IMR-90 (cell line): Measurements from ENCODE around the gene ACTN2. TPM values are rescaled to one million over a fixed set of nuclear protein-coding genes. Genes with fewer than 3 reads are reported as not detected.

ENCODE experiments used
- ATAC-seq: fragments of 200-7000 bp; cut with Tn5 transposase; 2 replicates; pipeline ENCODE4 v1.9.1; 2020; ENCODE audit warnings: low read depth, mild to moderate bottlenecking, moderate library complexity
- BruUV-seq: library from RNA; stranded (reverse); fragments of 400-500 nt; replicated peaks from 2 replicates; lab custom pipeline; 2021; lab: Mats Ljungman, UMichigan
- CTCF ChIA-PET: fragments of 300-600 bp; formaldehyde crosslinking; extraction: SDS; loops from one replicate; lab custom pipeline; 2021; ENCODE audit warnings: antibody characterized with exemption; lab: Yijun Ruan, JAX
- POLR2A ChIA-PET: fragments of 300-600 bp; sonication (Branson Sonifier 250); formaldehyde crosslinking; loops from one replicate; lab custom pipeline; 2022; ENCODE audit warnings: antibody characterized with exemption; ENCODE audit not compliant: unreplicated experiment; lab: Charles Lee
- DNase-seq: peaks from one replicate; pipeline ENCODE4 v3.0.0; 2013
- H2AFZ ChIP-seq: replicated peaks from 2 replicates; pipeline ENCODE3; 2013; ENCODE audit warnings: low read length, mild to moderate bottlenecking; ENCODE audit not compliant: poor library complexity
- H2AK5ac ChIP-seq: 2 replicates; pipeline ENCODE4 v1.6.1; 2013; ENCODE audit warnings: low read depth, low read length, inconsistent platforms
- H2AK9ac ChIP-seq: replicated peaks from 2 replicates; pipeline ENCODE3; 2013; ENCODE audit warnings: mild to moderate bottlenecking, low read depth, low read length, moderate library complexity; ENCODE audit not compliant: poor library complexity
- H2BK120ac ChIP-seq: 2 replicates; pipeline ENCODE4 v1.6.1; 2013; ENCODE audit warnings: low read depth, low read length, inconsistent platforms
- H2BK15ac ChIP-seq: 3 replicates; pipeline ENCODE4 v1.6.1; 2013; ENCODE audit warnings: low read depth, low read length, inconsistent platforms
- H2BK20ac ChIP-seq: 2 replicates; pipeline ENCODE4 v1.6.1; 2013; ENCODE audit warnings: low read depth, mild to moderate bottlenecking, inconsistent platforms, low read length, moderate library complexity
- H2BK5ac ChIP-seq: 2 replicates; pipeline ENCODE4 v1.6.1; 2013; ENCODE audit warnings: mild to moderate bottlenecking, low read depth, low read length, inconsistent platforms; ENCODE audit not compliant: poor library complexity, severe bottlenecking
- H3K14ac ChIP-seq: replicated peaks from 2 replicates; pipeline ENCODE4 v1.6.1; 2013; ENCODE audit warnings: low read depth, low read length, inconsistent platforms
- H3K18ac ChIP-seq: 2 replicates; pipeline ENCODE4 v1.6.1; 2013; ENCODE audit warnings: low read depth, low read length, control low read depth
- H3K23ac ChIP-seq: 2 replicates; pipeline ENCODE4 v1.6.1; 2013; ENCODE audit warnings: low read depth, low read length, inconsistent platforms
- H3K27ac ChIP-seq: 2 replicates; pipeline ENCODE4 v1.5.1; 2013; ENCODE audit warnings: mild to moderate bottlenecking, control low read depth, low read length; ENCODE audit not compliant: insufficient read depth
- H3K27me3 ChIP-seq: 2 replicates; pipeline ENCODE4 v1.6.1; 2013; ENCODE audit warnings: low read length; ENCODE audit not compliant: control insufficient read depth, insufficient read depth
- H3K36me3 ChIP-seq: 2 replicates; pipeline ENCODE4 v1.6.1; 2013; ENCODE audit warnings: low read length, mixed read lengths; ENCODE audit not compliant: control insufficient read depth, insufficient read depth
- H3K4ac ChIP-seq: 2 replicates; pipeline ENCODE4 v1.6.1; 2013; ENCODE audit warnings: low read depth, low read length, inconsistent platforms
- H3K4me1 ChIP-seq: 2 replicates; pipeline ENCODE4 v1.6.1; 2013; ENCODE audit warnings: low read length, mixed read lengths; ENCODE audit not compliant: control insufficient read depth, insufficient read depth
- H3K4me2 ChIP-seq: 2 replicates; pipeline ENCODE4 v1.6.1; 2013; ENCODE audit warnings: low read depth, mild to moderate bottlenecking, control low read depth, low read length, moderate library complexity
- H3K4me3 ChIP-seq: 2 replicates; pipeline ENCODE4 v1.5.1; 2013; ENCODE audit warnings: low read depth, mild to moderate bottlenecking, control low read depth, low read length, moderate library complexity; ENCODE audit not compliant: insufficient read depth
- H3K56ac ChIP-seq: 2 replicates; pipeline ENCODE4 v1.6.1; 2013; ENCODE audit warnings: low read length, inconsistent platforms; ENCODE audit not compliant: insufficient read depth; ENCODE audit errors: extremely low read depth
- H3K79me1 ChIP-seq, 2 experiments: 2 replicates each; pipeline ENCODE4 v1.6.1; 2013; ENCODE audit warnings: low read length in 2 of 2, inconsistent platforms in 1 of 2, low read depth in 1 of 2
- H3K9ac ChIP-seq: 2 replicates; pipeline ENCODE4 v1.6.1; 2013; ENCODE audit warnings: low read depth, low read length, control low read depth
- H3K9me1 ChIP-seq: 2 replicates; pipeline ENCODE4 v1.6.1; 2013; ENCODE audit warnings: low read length, inconsistent platforms; ENCODE audit not compliant: insufficient read depth
- H3K9me3 ChIP-seq: 2 replicates; pipeline ENCODE4 v1.6.1; 2013; ENCODE audit warnings: low read length; ENCODE audit not compliant: control insufficient read depth, insufficient read depth
- H4K20me1 ChIP-seq: 2 replicates; pipeline ENCODE4 v1.6.1; 2013; ENCODE audit warnings: low read length, inconsistent platforms; ENCODE audit not compliant: insufficient read depth
- H4K5ac ChIP-seq: 2 replicates; pipeline ENCODE4 v1.6.1; 2013; ENCODE audit warnings: mild to moderate bottlenecking, low read depth, low read length, control low read depth
- H4K8ac ChIP-seq, 2 experiments: 2 replicates each; pipeline ENCODE4 v1.6.1; 2013; ENCODE audit warnings: low read depth in 2 of 2, low read length in 2 of 2, control low read depth in 1 of 2, inconsistent platforms in 1 of 2
- H4K91ac ChIP-seq: 2 replicates; pipeline ENCODE4 v1.6.1; 2013; ENCODE audit warnings: low read depth, low read length, inconsistent platforms; ENCODE audit not compliant: insufficient read depth
- BHLHE40 ChIP-seq: fragments of 150-350 bp; IDR thresholded peaks from 2 replicates; pipeline ENCODE4 v1.6.1; 2016; ENCODE audit warnings: mild to moderate bottlenecking, low read depth, low read length
- CEBPB ChIP-seq: IDR thresholded peaks from 2 replicates; pipeline ENCODE4 v1.6.1; 2012; ENCODE audit warnings: low read depth, low read length, improper control_type of control experiment
- CHD1 ChIP-seq: IDR thresholded peaks from 2 replicates; pipeline ENCODE4 v1.6.1; 2012; ENCODE audit warnings: low read depth, low read length, improper control_type of control experiment
- CTCF ChIP-seq: conservative IDR thresholded peaks from 2 replicates; pipeline ENCODE4 v1.5.1; 2012; ENCODE audit warnings: mild to moderate bottlenecking, low read depth, low read length, improper control_type of control experiment
- ELK1 ChIP-seq: fragments of 150-350 bp; IDR thresholded peaks from 2 replicates; pipeline ENCODE4 v1.6.1; 2016; ENCODE audit warnings: low read depth, mild to moderate bottlenecking, low read length, moderate library complexity, borderline replicate concordance
- FOS ChIP-seq: fragments of 150-350 bp; IDR thresholded peaks from 2 replicates; pipeline ENCODE4 v1.6.1; 2016; ENCODE audit warnings: low read depth, low read length
- MAFK ChIP-seq: IDR thresholded peaks from 2 replicates; pipeline ENCODE4 v1.6.1; 2012; ENCODE audit warnings: low read depth, low read length, improper control_type of control experiment
- MAZ ChIP-seq: IDR thresholded peaks from 2 replicates; pipeline ENCODE4 v1.6.1; 2012; ENCODE audit warnings: low read depth, mild to moderate bottlenecking, low read length, improper control_type of control experiment, moderate library complexity, borderline replicate concordance
- MXI1 ChIP-seq: IDR thresholded peaks from 2 replicates; pipeline ENCODE4 v1.6.1; 2012; ENCODE audit warnings: low read depth, mild to moderate bottlenecking, low read length, moderate library complexity, borderline replicate concordance
- NFE2L2 ChIP-seq: fragments of 150-350 bp; IDR thresholded peaks from 2 replicates; pipeline ENCODE4 v1.6.1; 2016; ENCODE audit warnings: low read depth, mild to moderate bottlenecking, low read length
- POLR2A ChIP-seq: IDR thresholded peaks from 2 replicates; pipeline ENCODE4 v1.6.1; 2012; ENCODE audit warnings: mild to moderate bottlenecking, low read depth, low read length
- RAD21 ChIP-seq: IDR thresholded peaks from 2 replicates; pipeline ENCODE4 v1.6.1; 2012; ENCODE audit warnings: low read length, improper control_type of control experiment
- RCOR1 ChIP-seq: IDR thresholded peaks from 2 replicates; pipeline ENCODE4 v1.6.1; 2012; ENCODE audit warnings: mild to moderate bottlenecking, low read length, improper control_type of control experiment; ENCODE audit not compliant: insufficient replicate concordance
- RFX5 ChIP-seq: IDR thresholded peaks from 2 replicates; pipeline ENCODE4 v1.8.0; 2012; ENCODE audit warnings: low read depth, mild to moderate bottlenecking, low read length, moderate library complexity
- SMC3 ChIP-seq: fragments of 150-350 bp; IDR thresholded peaks from 2 replicates; pipeline ENCODE4 v1.6.1; 2016; ENCODE audit warnings: low read depth, mild to moderate bottlenecking, antibody characterized with exemption, low read length, moderate library complexity
- USF2 ChIP-seq: fragments of 150-350 bp; IDR thresholded peaks from 2 replicates; pipeline ENCODE4 v1.6.1; 2017; ENCODE audit warnings: mild to moderate bottlenecking, antibody characterized with exemption, low read length, low read depth
- WGBS, 2 experiments: methylation state at CpG; one replicate each; pipeline versions ENCODE4 v1.1.5 to v1.1.7; 2013; ENCODE audit warnings: missing lambda C conversion rate in 2 of 2; ENCODE audit not compliant: insufficient read length in 1 of 2; ENCODE audit errors: extremely low coverage in 2 of 2; 5-methylcytosine and 5-hydroxymethylcytosine counted together
- dilution Hi-C: fragments of 300-500 bp; cut with HindIII; formaldehyde crosslinking; loops from one replicate; pipeline ENCODE4 v1.14.3; 2018; ENCODE audit warnings: low sequenced_read_pairs; ENCODE audit not compliant: unreplicated experiment
- in situ Hi-C: fragments of 300-500 bp; cut with MboI; formaldehyde crosslinking; loops from 3 replicates; pipeline ENCODE4 v1.14.3; 2019; ENCODE audit warnings: low sequenced_read_pairs, inconsistent platforms, mixed read lengths
- intact Hi-C: fragments of 100-400 bp; cut with micrococcal nuclease; formaldehyde crosslinking; loops from 2 replicates; pipeline ENCODE4 v1.10.0; 2022
- polyA plus RNA-seq, 3 experiments: library from polyadenylated mRNA; depleted of rRNA; stranded (reverse); fragments of >200 nt; gene quantifications; 2 replicates each; pipeline ENCODE4 v1.2.3, GENCODE V29; 2012; ENCODE audit warnings: low replicate concordance in 1 of 3
- total RNA-seq: library from RNA; depleted of rRNA; stranded (reverse); fragments of >200 nt; gene quantifications from 2 replicates; pipeline ENCODE4 v1.2.3, GENCODE V29; 2012

The ACTN2 gene
- total and polyA plus RNA-seq, 2 of the 4 experiments (the other 2 are of a cell fraction), result under 0.01 TPM; not detected in 1

- H3K9me3 ChIP-seq, result no peaks in the 10 kb centered on the region
- no peak overlapping the region for H3K14ac ChIP-seq
- in situ Hi-C loops, result loop anchor here (10.0 to 25.0 kb wide), 2 partner anchors 634 to 811 kb away; no protein-coding TSS in a partner anchor
- ChIA-PET POLR2A (no interaction called here), CTCF (interaction anchor here (0.6 to 1.1 kb wide), 6 partner anchors 10 to 809 kb away, joined by 3 to 4 read pairs (median 3); no protein-coding TSS in a partner anchor)
- H2BK15ac ChIP-seq, result no peak overlapping the region
- 17% methylated on average over 1 of the region's 5 CpGs; no CpG with 5 or more reads in 1 of the 2 experiments for WGBS, 2 experiments
- no peaks in the 10 kb centered on the region for H3K27me3 ChIP-seq
- H3K9me1 ChIP-seq, result no peaks in the 10 kb centered on the region
- DNase-seq, result peak; percentile 21
- H2AK9ac ChIP-seq, result no peak overlapping the region
- no peaks in the 10 kb centered on the region for H3K79me1 ChIP-seq
- H3K4me1 ChIP-seq, result no peaks in the 10 kb centered on the region
- no peak overlapping the region for H2AFZ ChIP-seq
- BruUV-seq, result no TSS peak
- peak overlapping the region; percentile 8; the same call in 1 of the 2 replicates for H3K4me2 ChIP-seq
- no peak for TF ChIP-seq ELK1
- TF ChIP-seq CEBPB, result no peak
- TF ChIP-seq BHLHE40, result no peak
- no peak for TF ChIP-seq MAFK
- no peak for TF ChIP-seq SMC3
- peak; percentile 36; the same call in 1 of the 2 replicates for TF ChIP-seq RAD21
- TF ChIP-seq FOS, result no peak
- no peak for TF ChIP-seq POLR2A
- TF ChIP-seq CTCF, result peak; percentile 29
- TF ChIP-seq MXI1, result no peak
- no peak for TF ChIP-seq RFX5
- no peak for TF ChIP-seq CHD1
- TF ChIP-seq RCOR1, result no peak
- no peak for TF ChIP-seq NFE2L2
- no peak for TF ChIP-seq MAZ
- TF ChIP-seq USF2, result no peak
- no peak overlapping the region for H3K56ac ChIP-seq
- H2BK20ac ChIP-seq, result no peak overlapping the region
- no peak overlapping the region for H4K91ac ChIP-seq
- no peak overlapping the region for H3K23ac ChIP-seq
- no peak overlapping the region for H3K4me3 ChIP-seq
- H2AK5ac ChIP-seq, result no peak overlapping the region
- dilution Hi-C loops, result no loop called here
- H4K20me1 ChIP-seq, result no peaks in the 10 kb centered on the region
- H3K9ac ChIP-seq, result no peak overlapping the region
- H3K36me3 ChIP-seq, result no peaks in the 10 kb centered on the region
- peak; percentile 78 for ATAC-seq
- H3K27ac ChIP-seq, result no peak overlapping the region
- no peak overlapping the region for H4K5ac ChIP-seq
- no peak overlapping the region for H4K8ac ChIP-seq
- no peak overlapping the region for H2BK5ac ChIP-seq
- intact Hi-C loops, result loop anchor here (2.0 to 10.0 kb wide), 2 partner anchors 139 to 809 kb away; no protein-coding TSS in a partner anchor
- H3K4ac ChIP-seq, result no peak overlapping the region
- H3K18ac ChIP-seq, result no peak overlapping the region
- H2BK120ac ChIP-seq, result no peak overlapping the region
These were observed 67.2 kb downstream of the ACTN2 start for GRCh38 chr1:236753516-236753915.
